A549 treated with AZD9567 at 1 μM for 4 hours (cell line): ENCODE data around the gene NABP2. TPM values are rescaled to one million over a fixed set of nuclear protein-coding genes. Genes with fewer than 3 reads are reported as not detected.

Experiments
- total RNA-seq: library from RNA; stranded (reverse); fragments of 200-300 nt; extraction: Qiagen RNA extraction; gene quantifications from 5 replicates; pipeline ENCODE4 v1.2.3, GENCODE V29; 2022; ENCODE audit not compliant: insufficient read depth

NABP2 gene
- total RNA-seq = 41.7 to 59.8 TPM (median 56.8 TPM) in 5 replicates

GRCh38 chr12:56224102-56224701 lies at the start of gene NABP2:
Gene NABP2 (plus strand): TSS chr12:56224342. CDS start chr12:56224857, 515 bp downstream.

GRCh38 chr12:56189099-56189917 lies 34.8 kb upstream of the NABP2 start, which contains the start of gene SMARCC2:
Gene SMARCC2 (minus strand): TSS chr12:56189483. CDS start chr12:56189461, 22 bp downstream.

GRCh38 chr12:56221757-56222530 lies 2.2 kb upstream of the NABP2 start, which contains the start of gene RNF41:
Gene RNF41 (minus strand): TSS chr12:56221922. CDS start chr12:56214047, 7,875 bp downstream.

GRCh38 chr12:56229916-56230431 lies 5.8 kb downstream of the NABP2 start, which contains the start of gene SLC39A5:
Gene SLC39A5 (plus strand): TSS chr12:56230051. CDS start chr12:56231275, 1,224 bp downstream.

GRCh38 chr12:56258068-56258819 lies 34.1 kb downstream of the NABP2 start, which contains the start of gene ANKRD52:
Gene ANKRD52 (minus strand): TSS chr12:56258384. CDS start chr12:56258269, 115 bp downstream.

GRCh38 chr12:56266693-56267442 lies 42.7 kb downstream of the NABP2 start, which contains the start of gene COQ10A:
Gene COQ10A (plus strand): TSS chr12:56266942. CDS start chr12:56267119, 177 bp downstream.

Other genes starting within 250 kb of the NABP2 start
- gene SUOX, start 227.1 kb upstream of the NABP2 start, total RNA-seq = 6.4 to 10.7 TPM (median 8.1 TPM) in 5 replicates
- 1.5 to 2.2 TPM (median 1.9 TPM) in 5 replicates for gene IKZF4, start 203.3 kb upstream of the NABP2 start, total RNA-seq
- gene RPS26, start 182.4 kb upstream of the NABP2 start, total RNA-seq = 460 to 862 TPM (median 750 TPM) in 5 replicates
- 0.93 to 5.5 TPM (median 1.8 TPM) in 5 replicates for gene ERBB3, start 144.2 kb upstream of the NABP2 start, total RNA-seq
- 280 to 304 TPM (median 287 TPM) in 5 replicates for gene PA2G4, start 119.8 kb upstream of the NABP2 start, total RNA-seq
- gene RPL41, start 107.7 kb upstream of the NABP2 start, total RNA-seq = 3,768 to 6,003 TPM (median 5,882 TPM) in 5 replicates
- gene ZC3H10, start 106.1 kb upstream of the NABP2 start, total RNA-seq = 2.7 to 3.5 TPM (median 3.0 TPM) in 5 replicates
- gene ESYT1, start 96.1 kb upstream of the NABP2 start, total RNA-seq = 59.9 to 76.2 TPM (median 68.0 TPM) in 5 replicates
- gene MYL6B, start 71.8 kb upstream of the NABP2 start, total RNA-seq = 45.1 to 79.4 TPM (median 77.9 TPM) in 5 replicates
- gene MYL6, start 66.0 kb upstream of the NABP2 start, total RNA-seq = 2,096 to 2,356 TPM (median 2,204 TPM) in 5 replicates
- gene SMARCC2, start 34.9 kb upstream of the NABP2 start, total RNA-seq = 27.9 to 36.9 TPM (median 34.1 TPM) in 5 replicates
- 22.1 to 27.6 TPM (median 26.5 TPM) in 5 replicates for gene RNF41, start 2.4 kb upstream of the NABP2 start, total RNA-seq
- gene SLC39A5, start 5.7 kb downstream of the NABP2 start, total RNA-seq = 0.09 to 0.13 TPM in 2 of 5 replicates, not detected in the others
- 35.1 to 49.3 TPM (median 47.5 TPM) in 5 replicates for gene ANKRD52, start 34.0 kb downstream of the NABP2 start, total RNA-seq
- 12.7 to 20.1 TPM (median 19.6 TPM) in 5 replicates for gene COQ10A, start 42.6 kb downstream of the NABP2 start, total RNA-seq
- gene CS, start 76.0 kb downstream of the NABP2 start, total RNA-seq = 137 to 190 TPM (median 152 TPM) in 5 replicates
- 98.2 to 156 TPM (median 149 TPM) in 5 replicates for gene CNPY2, start 91.6 kb downstream of the NABP2 start, total RNA-seq
- gene PAN2, start 109.7 kb downstream of the NABP2 start, total RNA-seq = 9.8 to 17.7 TPM (median 14.8 TPM) in 5 replicates
- gene IL23A, start 114.5 kb downstream of the NABP2 start, total RNA-seq = 0.40 to 0.78 TPM (median 0.54 TPM) in 4 of 5 replicates, not detected in the other
- gene STAT2, start 135.8 kb downstream of the NABP2 start, total RNA-seq = 12.5 to 16.9 TPM (median 14.6 TPM) in 5 replicates
- not detected in 5 replicates for gene APOF, start 138.5 kb downstream of the NABP2 start, total RNA-seq
- 36.0 to 39.8 TPM (median 37.4 TPM) in 5 replicates for gene TIMELESS, start 225.1 kb downstream of the NABP2 start, total RNA-seq
- gene MIP, start 230.3 kb downstream of the NABP2 start, total RNA-seq = 0.09 to 0.23 TPM in 2 of 5 replicates, not detected in the others
- 1.4 to 1.8 TPM (median 1.7 TPM) in 5 replicates for gene SPRYD4, start 244.2 kb downstream of the NABP2 start, total RNA-seq